MCF 10A (cell line): ENCODE data around the gene EPHA4. TPM values are rescaled to one million over a fixed set of nuclear protein-coding genes. Genes with fewer than 3 reads are reported as not detected.
"Not testable (repeated sequence)": the region's sequence is repeated elsewhere in the genome, so short reads cannot be mapped to it uniquely, and the experiment has no call there.

Source experiments
- BruUV-seq: library from RNA; stranded (reverse); fragments of 400-500 nt; replicated peaks from 2 replicates; lab custom pipeline; 2021; lab: Mats Ljungman, UMichigan
- CTCF ChIA-PET: fragments of 300-600 bp; sonication (Branson Sonifier 250); formaldehyde crosslinking; extraction: SDS; loops from one replicate; lab custom pipeline; 2021; ENCODE audit warnings: antibody characterized with exemption, inconsistent platforms; lab: Yijun Ruan, JAX
- POLR2A ChIA-PET: fragments of 300-600, 350-650 bp; sonication (Branson Sonifier 250); formaldehyde crosslinking; extraction: SDS; loops from one replicate; lab custom pipeline; 2020; ENCODE audit warnings: antibody characterized with exemption, inconsistent platforms; lab: Yijun Ruan, JAX
- DNase-seq: peaks from one replicate; pipeline ENCODE4 v3.0.0-alpha.2; 2018; ENCODE audit not compliant: unreplicated experiment
- H3K27ac Mint-ChIP-seq: one replicate; pipeline ENCODE4 v1.8.0; 2022; ENCODE audit warnings: mild to moderate bottlenecking, low read depth, mixed read lengths; ENCODE audit not compliant: unreplicated experiment
- H3K27me3 Mint-ChIP-seq: one replicate; pipeline ENCODE4 v1.8.0; 2022; ENCODE audit warnings: mixed read lengths; ENCODE audit not compliant: insufficient read depth, unreplicated experiment
- H3K36me3 Mint-ChIP-seq: one replicate; pipeline ENCODE4 v1.8.0; 2022; ENCODE audit warnings: mild to moderate bottlenecking, moderate library complexity, mixed read lengths; ENCODE audit not compliant: insufficient read depth, unreplicated experiment
- H3K4me1 Mint-ChIP-seq: one replicate; pipeline ENCODE4 v1.8.0; 2022; ENCODE audit warnings: mixed read lengths; ENCODE audit not compliant: insufficient read depth, unreplicated experiment
- H3K4me3 Mint-ChIP-seq: one replicate; pipeline ENCODE4 v1.8.0; 2022; ENCODE audit warnings: mild to moderate bottlenecking, moderate library complexity, mixed read lengths; ENCODE audit not compliant: unreplicated experiment
- H3K9me3 Mint-ChIP-seq: one replicate; pipeline ENCODE4 v1.8.0; 2022; ENCODE audit warnings: mixed read lengths; ENCODE audit not compliant: unreplicated experiment
- CTCF ChIP-seq: fragments of 200-600 bp; IDR thresholded peaks from one replicate; pipeline ENCODE4 v1.8.0; 2022; ENCODE audit warnings: antibody characterized with exemption, mild to moderate bottlenecking; ENCODE audit not compliant: unreplicated experiment
- intact Hi-C: fragments of 100-400 bp; cut with micrococcal nuclease; formaldehyde crosslinking; loops from 2 replicates; pipeline ENCODE4 v1.14.1; 2022
- total RNA-seq: library from RNA; stranded (reverse); gene quantifications from 2 replicates; pipeline ENCODE4 v1.2.3, GENCODE V29; 2022

EPHA4 gene
- total RNA-seq, 1 experiment from 2014 or later = 2.0 TPM

- H3K9me3 Mint-ChIP-seq = no peaks in the 10 kb centered on the region
- BruUV-seq = no TSS peak
- DNase-seq = no peak
- no peaks in the 10 kb centered on the region for H3K4me1 Mint-ChIP-seq
- intact Hi-C loops = no loop called here
- no peak for TF ChIP-seq CTCF
- POLR2A ChIA-PET = no interaction called here
- no peaks in the 10 kb centered on the region for H3K36me3 Mint-ChIP-seq
- H3K4me3 Mint-ChIP-seq = no peak overlapping the region
- H3K27me3 Mint-ChIP-seq = no peaks in the 10 kb centered on the region
- CTCF ChIA-PET = interaction anchor here (0.5 kb wide), 1 partner anchor 15 kb away, joined by 4 read pairs; no protein-coding TSS in a partner anchor
- no peak overlapping the region for H3K27ac Mint-ChIP-seq
Measured at GRCh38 chr2:221514305-221515040, 57.6 kb downstream of the EPHA4 start.

- H3K27me3 Mint-ChIP-seq = no peaks in the 10 kb centered on the region
- POLR2A ChIA-PET = no interaction called here
- no peaks in the 10 kb centered on the region for H3K9me3 Mint-ChIP-seq
- no peaks in the 10 kb centered on the region for H3K36me3 Mint-ChIP-seq
- H3K27ac Mint-ChIP-seq = no peak overlapping the region
- no peaks in the 10 kb centered on the region for H3K4me1 Mint-ChIP-seq
- H3K4me3 Mint-ChIP-seq = no peak overlapping the region
- CTCF ChIA-PET = no interaction called here
- no TSS peak for BruUV-seq
- no peak for TF ChIP-seq CTCF
- intact Hi-C loops = no loop called here
- no peak for DNase-seq
Measured at GRCh38 chr2:221513232-221513631, 58.9 kb downstream of the EPHA4 start.

- DNase-seq, H3K36me3 Mint-ChIP-seq, POLR2A ChIA-PET, H3K27ac Mint-ChIP-seq, H3K4me1 Mint-ChIP-seq, CTCF ChIA-PET, H3K27me3 Mint-ChIP-seq, BruUV-seq, intact Hi-C loops, H3K9me3 Mint-ChIP-seq, H3K4me3 Mint-ChIP-seq: not testable (repeated sequence)
Measured at GRCh38 chr2:221511325-221511724, 60.8 kb downstream of the EPHA4 start.

GRCh38 chr2:221506469-221506868 is 65.6 kb downstream of the EPHA4 start:
- Mint-ChIP-seq H3K27ac (no peak overlapping the region), H3K36me3 (no peaks in the 10 kb centered on the region), H3K9me3 (no peaks in the 10 kb centered on the region), H3K27me3 (no peaks in the 10 kb centered on the region), H3K4me3 (no peak overlapping the region), H3K4me1 (peaks cover 17% of the 10 kb centered on the region)
- POLR2A ChIA-PET = no interaction called here
- no TSS peak for BruUV-seq
- intact Hi-C loops = no loop called here
- TF ChIP-seq CTCF = no peak
- CTCF ChIA-PET = no interaction called here
- no peak for DNase-seq
